ENCODE results near the gene SYT13.

Gene SYT13

DNA sequence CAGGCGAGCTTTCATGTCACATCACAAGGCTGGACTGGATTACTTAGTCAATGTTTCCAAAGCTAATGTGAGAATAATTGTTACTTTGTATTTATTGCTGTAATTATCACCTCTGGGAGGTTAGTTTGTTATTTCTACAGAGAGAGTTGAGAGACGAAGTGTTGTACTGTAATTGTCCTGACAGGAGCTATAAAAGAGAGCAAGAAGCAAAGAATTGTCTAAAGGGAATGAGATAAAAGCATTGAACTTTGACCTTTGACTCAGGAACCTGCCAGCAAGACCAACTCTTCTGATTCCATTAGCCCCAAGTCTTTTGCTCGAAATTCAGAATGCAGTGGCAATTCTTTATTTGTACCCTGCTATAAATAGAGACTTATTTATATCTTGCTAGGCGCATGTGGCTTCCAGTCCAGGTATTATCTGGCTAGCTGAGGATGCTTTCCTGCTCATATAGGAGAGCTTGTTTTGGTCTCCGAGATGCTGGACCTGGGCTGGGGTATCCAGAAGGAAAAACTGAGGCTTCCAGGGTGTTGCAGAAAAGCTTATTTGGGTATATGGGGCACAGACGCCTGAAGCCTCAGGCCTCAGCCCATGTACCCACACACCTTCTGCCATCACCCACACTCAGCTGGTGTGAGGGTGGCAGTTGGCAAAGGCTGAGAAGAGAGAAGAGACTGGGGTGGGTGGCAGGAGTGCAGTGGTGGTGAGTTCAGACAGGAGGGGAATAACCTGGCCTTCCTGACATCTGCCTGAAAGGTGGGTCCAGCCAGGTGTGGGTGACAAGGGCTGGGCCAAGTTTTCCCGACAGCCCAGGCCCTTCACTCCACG, 40.7 kb downstream of the SYT13 start:
- no peak for DNase-seq

DNA sequence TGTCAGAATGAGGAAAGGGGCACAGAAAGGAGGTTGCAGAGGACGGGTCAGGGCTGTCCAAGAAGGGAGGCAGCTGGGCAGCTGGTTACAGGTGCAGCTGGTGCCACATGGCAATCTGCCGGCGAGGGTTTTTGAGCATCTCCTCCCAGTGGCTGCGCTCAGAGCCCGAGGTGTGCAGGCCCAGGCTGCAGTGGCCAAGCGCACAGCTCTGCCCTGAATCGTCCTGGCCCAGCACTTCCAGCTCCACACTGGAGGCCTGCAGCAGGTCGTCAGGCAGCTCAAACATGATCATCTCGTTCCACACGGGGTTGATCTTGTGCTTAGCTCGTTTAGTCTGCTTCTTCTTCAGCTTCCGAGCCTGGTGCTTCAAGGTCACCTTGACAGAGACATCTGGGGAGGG, 42.2 kb downstream of the SYT13 start:
- no peak for DNase-seq

DNA sequence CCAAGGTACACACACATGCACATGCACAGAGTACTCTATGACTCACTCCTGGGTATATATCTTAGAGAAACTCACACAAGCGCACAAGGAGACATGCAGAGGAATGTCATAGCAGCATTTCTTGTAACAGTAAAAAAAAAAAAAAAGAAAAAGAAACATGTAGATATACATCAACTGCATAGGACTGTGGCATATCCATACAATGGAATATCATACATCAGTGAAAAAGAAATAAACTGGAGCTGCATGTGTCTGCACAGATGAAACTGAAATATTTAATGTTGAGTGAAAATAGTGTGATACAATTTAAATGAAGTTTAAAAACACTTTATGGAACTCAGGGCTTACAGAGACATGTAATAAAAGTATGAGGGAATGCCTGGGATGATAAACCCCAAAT, 46.4 kb downstream of the SYT13 start:
- no peak for DNase-seq

DNA sequence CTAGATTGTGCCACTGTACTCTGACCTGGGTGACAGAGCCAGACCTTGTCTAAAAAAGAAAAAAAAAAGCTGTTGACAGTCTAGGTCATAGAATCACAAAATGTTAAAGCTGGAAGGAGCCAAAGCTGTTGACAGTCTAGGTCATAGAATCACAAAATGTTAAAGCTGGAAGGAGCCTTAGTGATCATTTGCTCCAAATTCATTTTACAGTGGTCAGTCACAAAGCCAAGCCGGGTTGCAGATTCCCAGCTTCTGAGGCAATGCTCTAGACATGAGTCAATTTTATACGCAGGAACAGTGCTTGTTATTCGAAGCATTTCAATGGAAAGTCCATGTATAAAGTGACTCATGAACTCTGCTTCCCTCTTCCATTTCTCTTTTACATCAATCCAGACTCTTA, 47.4 kb downstream of the SYT13 start:
- DNase-seq = no peak

DNA sequence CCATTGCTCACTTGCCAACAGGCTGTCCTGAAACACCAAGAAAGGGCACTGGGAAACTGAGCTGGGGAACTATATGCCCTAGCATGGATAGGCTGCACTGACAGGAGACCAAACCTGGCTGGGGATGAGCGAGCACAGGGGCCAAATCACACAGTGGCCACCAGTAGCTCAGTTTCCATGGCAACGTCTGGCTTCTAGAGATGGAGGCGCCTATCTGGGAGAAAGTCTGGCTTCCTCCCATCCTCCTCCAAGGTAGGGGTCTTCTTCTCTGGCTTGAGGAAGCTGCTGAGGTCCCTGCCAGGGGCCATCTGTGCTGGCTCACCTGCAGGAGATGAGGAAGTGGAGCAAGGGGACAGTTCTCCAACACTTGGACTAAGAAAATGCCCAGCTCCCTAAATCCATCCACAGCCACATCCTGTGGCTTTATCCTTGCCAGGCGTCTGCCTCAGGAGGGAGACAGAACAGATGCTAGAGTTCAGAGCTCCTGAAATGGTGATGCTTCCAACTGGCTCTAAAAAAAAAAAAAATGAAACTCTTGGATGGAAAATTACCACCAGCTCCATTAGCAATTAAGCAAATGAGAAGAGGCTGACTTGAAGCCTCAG, 48.3 kb downstream of the SYT13 start:
- DNase-seq = no peak

DNA sequence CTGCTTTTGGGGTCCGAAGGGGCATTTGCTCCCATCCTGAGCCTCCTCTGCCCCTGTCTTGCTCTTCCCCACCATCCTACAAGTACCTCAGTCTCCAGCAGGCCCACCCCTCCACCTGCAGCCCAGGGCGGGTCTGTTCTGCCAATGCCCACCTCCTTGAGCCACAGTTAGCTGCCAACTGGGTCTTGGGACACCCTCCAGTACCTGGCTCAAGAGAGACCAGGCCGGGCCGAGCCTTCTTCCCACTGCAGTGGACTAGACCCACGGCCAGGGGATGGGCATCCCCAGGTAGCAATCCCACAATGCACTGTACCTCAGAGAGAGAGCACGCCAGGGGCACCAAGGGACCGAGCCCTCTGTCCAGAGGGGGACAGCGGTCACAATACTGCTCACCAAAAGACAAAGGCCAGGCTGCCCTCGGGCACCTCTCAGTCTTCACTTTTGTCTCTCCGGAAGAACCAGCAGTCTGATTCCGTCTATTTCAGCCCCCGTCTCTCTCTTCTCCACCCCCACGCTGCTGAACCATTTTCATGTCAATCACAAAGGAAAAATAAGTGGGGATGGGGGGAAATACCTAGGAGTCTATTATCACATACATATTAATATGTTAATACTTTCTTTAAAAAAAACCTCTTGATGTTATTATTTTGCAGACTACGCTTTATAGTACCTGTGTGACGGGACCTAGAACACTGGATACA, 51.7 kb downstream of the SYT13 start:
- DNase-seq = no peak

DNA sequence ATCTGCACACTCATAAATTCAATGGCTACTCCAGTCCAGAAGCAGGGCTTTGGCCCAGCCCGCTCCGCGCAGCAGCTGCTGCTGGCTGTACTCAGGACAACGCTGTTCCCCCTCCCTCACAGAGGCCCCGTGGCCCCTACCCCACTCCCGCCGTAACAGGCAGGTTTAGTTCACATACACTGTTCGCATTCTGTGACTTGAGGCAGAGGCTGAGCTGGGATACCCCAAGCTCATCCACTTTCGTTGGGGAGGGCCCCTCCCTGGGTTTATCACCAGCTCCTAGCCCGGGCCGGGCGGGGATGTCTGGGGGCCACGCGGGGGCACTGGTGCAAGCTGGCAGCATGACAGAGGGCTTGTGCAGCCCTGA, 52.4 kb downstream of the SYT13 start:
- DNase-seq = no peak

DNA sequence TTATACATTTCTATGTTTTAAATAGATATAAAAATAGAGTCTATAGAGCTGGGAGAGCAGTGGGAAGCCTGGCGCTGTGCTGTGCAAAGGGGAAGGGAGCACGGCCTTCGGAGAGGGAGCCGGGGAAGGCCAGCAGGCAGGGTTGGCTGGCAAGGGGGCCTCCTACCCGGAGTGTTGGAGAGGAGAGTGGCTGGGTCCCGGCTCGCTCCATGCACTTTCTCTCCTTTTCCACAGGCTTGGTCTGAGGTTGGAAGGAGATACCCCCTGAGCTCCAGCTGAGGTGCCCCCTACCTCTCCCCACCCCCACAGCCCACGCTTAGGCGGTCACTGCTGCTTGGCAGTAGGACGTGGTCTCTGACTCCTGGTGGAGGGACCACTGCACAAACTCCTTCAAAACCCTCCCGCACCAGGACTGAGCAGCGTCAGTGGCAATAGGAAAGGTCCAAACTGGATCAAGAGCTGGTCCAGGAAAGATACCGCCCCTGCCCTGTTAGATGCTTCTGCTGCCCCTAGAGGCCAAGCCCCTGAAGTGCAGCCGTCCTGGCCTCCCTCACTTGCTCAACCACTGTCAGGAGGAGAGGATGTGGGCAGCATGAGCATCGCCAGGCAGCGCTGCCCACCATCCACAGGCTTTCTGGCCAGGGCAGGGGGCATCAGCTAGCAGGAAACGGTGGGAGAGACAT, 52.9 kb downstream of the SYT13 start:
- DNase-seq = peak; percentile 65 to 68

DNA sequence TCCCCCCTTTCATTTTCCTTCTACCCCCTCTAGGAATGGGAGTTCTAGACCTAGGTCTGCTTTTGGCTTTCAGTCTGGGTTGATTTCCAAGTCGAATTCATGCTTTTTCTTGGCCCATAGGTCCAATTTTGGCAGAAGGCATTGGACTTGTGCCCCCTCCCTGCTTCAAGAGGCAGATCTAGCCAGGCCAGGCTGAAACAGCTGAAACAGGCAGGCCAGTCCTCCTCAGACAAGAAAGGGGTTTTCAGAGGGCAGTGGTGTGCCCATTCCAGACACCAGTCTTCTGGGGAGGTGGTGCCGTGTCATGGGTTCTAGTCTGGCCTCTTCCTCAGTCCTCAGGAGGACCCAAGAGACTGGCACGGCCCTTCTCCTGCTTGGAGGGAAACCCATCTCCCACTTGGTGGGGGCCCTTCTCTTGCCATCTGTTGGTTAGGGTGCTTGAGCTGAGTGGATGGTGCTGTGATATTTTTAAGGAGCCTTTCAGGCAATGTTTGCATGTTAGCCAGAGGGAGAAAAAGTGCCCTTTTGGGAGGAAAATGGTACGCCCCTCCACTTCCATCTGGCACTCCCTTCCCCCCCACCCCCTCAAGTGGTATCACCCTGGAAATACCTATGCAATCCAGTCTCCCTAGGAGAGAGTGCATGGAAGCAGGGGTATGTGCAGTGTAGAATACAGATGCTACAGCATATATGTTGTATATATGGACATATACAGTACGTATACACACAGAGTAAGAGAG, 53.6 kb downstream of the SYT13 start:
- DNase-seq = no peak

DNA sequence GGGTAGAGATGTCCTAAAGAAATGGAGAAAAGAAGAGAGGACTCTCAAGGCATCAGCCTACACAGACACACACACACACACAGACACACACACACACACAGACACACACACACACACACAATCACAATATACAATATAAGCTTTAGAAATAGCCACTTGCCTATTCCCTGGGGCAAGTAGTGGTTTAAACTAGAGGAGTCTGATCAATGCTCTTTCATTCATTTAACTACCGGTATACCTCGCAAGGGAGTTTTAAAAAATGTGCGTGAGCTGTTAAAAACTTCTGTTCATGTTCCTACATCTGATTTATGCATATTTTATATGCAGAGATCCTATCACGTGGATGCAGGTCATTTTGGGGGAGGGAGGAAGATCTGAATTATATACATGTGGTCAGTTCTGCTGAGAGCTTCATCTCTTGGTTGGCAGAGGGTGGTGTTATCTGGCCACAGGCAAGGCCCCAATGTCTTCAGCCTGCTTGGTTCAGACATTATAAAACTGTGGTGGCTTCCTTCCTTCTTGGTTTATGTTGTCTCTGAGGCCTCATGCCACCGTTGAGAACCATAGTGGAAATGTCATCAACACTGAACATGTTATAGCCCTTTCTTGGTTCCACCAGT, 56.6 kb downstream of the SYT13 start:
- DNase-seq = no peak

DNA sequence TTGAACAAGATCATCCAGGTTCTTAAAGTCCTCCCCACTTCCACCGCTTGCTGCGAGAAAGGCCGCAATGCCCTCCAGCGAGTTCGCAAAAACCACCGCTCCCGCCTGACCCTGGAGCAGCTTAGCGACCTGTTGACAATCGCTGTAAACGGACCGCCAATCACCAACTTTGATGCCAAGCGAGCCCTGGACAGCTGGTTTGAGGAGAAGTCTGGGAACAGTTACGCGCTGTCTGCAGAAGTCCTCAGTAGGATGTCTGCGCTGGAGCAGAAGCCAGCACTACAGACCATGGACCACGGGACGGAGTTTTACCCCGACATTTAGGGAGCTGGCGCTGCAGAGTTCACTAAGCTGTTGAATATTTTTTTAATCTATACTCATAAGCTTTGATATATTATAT, 58.3 kb downstream of the SYT13 start:
- no peak for DNase-seq

DNA sequence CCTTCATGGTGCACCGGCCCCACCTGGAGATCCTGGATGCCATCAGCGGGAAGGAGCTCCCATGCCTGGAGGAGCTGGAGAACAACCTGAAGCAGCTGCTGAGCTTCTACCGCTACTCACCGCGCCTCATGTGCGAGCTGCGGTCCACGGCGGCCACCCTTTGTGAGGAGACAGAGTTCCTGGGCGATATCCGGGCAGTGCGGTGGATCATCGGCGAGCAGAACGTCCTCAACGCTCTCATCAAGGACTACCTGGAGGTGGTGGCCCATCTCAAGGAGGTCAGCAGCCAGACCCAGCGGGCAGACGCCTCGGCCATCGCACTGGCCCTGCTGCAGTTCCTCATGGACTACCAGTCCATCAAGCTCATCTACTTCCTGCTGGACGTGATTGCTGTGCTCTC, 59.2 kb downstream of the SYT13 start:
- no peak for DNase-seq

DNA sequence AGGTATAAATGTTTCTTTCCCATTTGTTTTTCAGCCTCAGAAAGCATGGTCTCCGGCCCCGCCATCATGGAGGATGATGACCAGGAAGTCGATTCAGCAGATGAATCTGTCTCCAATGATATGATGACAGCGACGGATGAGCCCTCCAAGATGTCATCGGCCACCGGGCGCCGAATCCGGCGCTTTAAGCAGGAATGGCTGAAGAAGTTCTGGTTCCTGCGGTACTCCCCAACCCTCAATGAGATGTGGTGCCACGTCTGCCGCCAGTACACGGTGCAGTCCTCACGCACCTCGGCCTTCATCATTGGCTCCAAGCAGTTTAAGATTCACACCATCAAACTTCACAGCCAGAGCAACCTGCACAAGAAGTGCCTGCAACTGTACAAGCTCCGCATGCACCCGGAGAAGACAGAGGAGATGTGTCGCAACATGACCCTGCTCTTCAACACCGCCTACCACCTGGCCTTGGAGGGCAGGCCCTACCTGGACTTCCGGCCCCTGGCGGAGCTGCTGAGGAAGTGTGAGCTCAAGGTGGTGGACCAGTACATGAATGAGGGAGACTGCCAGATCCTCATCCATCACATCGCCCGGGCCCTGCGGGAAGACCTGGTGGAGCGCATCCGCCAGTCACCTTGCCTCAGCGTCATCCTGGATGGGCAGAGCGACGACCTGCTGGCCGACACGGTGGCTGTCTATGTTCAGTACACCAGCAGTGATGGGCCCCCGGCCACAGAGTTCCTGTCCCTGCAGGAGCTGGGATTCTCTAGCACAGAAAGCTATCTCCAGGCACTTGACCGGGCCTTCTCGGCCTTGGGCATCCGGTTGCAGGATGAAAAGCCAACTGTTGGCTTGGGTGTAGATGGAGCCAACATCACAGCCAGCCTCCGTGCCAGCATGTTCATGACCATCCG, 59.9 kb downstream of the SYT13 start:
- no peak for DNase-seq

DNA sequence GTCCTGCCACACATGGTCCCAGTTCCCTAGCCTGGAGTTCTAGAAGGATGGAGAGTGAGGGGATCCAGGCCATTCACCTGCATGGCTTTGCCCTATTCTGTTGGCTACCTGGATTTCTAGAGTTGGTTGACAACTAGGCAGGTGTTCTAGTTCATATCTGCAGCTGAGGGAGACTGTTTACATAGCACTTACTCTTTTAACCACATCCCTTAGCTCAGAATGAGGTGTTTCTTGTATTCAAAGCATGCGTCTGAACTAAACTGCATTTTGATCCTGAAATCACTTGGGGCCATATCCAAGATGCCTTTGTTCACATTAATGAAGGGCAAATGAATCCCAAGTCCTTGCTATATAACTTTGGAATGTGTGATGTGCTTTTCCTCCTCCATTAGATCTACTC, 60.9 kb downstream of the SYT13 start:
- no peak for DNase-seq

DNA sequence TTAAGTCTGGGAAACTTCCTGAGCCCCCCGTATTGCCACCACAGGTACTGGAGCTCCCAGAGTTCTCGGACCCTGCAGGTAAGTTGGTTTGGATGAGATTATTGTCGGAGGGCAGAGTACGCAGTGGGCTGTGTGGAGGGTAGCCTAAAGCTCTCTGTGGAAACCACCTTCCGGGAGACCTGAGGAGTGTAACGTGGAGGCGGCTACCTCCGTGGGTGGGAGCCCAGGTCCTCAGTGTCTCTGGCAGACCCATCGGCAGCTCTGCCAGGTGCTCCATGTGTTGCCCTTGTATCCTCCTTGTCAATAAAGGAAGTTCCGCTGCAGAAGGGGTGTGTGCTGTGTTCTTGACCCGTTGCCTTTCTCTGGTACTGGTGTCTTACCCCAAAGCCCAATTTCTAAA, 61.4 kb downstream of the SYT13 start:
- DNase-seq = no peak

DNA sequence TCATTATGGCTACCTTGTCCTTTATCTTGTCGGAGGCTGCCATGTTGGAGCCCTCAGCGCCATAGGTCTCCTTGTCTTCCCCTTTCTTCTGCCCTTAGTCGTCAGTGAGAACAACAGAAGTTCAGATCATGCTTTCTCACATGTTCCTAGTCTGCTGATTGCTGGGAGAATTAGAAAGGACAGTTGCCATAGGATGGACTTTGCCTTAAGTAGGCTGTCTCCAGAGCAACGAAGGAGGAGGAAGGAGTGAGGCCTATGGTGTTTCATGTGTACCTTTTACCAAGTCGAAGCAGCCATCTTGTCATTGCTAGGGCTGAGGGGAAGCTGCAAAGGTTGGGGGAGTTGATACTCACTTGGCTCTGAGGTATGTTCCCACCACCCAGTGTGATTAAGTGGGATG, 62.6 kb downstream of the SYT13 start:
- DNase-seq = no peak

DNA sequence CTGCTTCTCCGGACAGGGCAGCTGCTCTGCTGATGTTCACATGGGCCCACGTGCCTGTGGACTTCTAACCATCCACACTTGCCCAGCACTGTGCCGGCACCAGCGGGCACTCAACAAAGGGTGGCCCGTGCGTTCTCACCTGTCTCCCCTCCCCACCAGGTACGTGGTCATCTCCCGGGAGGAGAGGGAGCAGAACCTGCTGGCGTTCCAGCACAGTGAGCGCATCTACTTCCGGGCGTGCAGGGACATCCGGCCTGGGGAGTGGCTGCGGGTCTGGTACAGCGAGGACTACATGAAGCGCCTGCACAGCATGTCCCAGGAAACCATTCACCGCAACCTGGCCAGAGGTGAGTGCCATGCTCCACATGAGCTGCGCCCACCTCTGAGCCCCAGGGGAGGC, 66.7 kb downstream of the SYT13 start:
- no peak for DNase-seq

DNA sequence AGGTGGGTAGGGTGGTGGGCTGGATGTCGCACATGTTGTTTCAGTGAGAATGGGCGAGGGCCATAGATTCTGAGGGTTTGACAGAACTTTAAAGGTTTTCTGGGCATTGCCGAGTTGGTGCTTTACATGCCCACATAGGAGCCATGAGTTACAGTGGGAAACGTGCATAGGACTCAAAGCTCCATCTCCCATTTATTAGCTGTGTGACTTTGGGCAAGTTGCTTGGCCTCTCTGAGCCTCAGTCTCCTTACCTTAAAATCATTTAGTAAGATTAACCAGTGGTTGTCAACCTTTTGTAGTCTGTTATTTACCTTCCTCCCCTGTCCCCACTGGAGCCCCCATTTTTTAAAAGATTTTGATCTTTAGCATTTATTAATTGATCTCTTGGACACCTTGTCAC, 67.4 kb downstream of the SYT13 start:
- no peak for DNase-seq

DNA sequence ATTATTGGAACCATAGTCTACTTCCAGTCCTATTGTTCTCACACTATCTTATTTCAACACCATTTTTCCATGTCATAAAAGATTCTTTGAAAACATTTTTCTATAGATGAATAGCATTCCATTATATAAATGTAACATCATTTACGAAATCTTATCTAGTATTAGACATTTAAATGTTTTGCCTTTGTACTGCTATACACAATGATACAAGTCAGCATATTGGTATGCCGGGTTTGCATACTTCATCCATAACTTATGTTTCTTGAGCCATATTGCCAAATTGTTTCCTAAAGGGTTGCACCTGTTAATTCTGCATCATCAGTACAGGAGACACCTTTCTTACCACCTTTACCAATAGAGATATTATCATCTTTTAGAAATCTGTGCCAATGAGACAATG, 68.2 kb downstream of the SYT13 start:
- no peak for DNase-seq

DNA sequence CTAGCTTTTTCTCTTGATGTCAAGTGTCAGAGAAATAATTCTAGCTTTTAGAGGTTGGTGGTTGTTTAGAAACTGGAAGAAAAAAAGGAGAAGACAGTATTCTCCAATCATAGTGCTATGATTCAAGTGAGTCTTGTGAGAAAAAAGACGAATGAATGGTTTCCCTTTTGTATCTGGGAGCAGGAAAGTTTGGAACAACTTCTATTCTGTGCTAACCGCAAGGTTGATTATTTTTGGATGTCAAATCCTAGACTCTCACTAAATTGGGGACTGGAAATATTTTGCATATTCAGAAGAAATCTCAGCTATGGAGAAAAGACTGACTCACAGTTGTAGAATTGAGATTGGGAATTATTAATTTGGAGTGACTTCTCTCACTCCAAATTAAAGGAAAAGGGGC, 69.2 kb downstream of the SYT13 start:
- no peak for DNase-seq

DNA sequence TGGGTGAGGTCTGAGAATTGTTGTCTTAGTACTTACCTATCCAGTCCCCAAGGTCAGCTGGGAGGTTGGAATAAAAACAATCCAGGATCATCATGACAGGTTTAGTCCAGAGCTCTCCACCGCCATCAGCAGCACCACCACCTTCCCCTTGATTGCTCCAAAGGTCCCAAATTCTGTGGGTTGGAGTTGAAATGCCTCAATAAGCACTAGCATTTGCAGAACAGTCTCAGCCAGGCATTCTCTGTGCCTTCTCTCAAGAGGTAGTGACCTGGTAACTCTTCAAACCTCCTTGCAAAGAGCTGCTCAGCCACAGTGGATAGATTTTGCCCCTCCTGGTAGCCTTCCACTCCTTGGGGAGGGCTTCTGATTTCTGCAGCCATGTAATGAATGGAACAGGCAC, 70.1 kb downstream of the SYT13 start:
- no peak for DNase-seq

Data from inflammatory macrophage (primary cell).